Measurements from ENCODE around the gene JPT2.

- TF ChIP-seq CTCF (IDR thresholded peaks at IDR 0.05) (no peak), POLR2A (IDR thresholded peaks at IDR 0.05) (no peak)
Observed at GRCh38 chr16:1642753-1643152, 35.3 kb upstream of the JPT2 start.

Data from heart left ventricle (tissue), 13 donors.